Measurements from ENCODE around the gene MUC2.

MUC2 gene

DNA sequence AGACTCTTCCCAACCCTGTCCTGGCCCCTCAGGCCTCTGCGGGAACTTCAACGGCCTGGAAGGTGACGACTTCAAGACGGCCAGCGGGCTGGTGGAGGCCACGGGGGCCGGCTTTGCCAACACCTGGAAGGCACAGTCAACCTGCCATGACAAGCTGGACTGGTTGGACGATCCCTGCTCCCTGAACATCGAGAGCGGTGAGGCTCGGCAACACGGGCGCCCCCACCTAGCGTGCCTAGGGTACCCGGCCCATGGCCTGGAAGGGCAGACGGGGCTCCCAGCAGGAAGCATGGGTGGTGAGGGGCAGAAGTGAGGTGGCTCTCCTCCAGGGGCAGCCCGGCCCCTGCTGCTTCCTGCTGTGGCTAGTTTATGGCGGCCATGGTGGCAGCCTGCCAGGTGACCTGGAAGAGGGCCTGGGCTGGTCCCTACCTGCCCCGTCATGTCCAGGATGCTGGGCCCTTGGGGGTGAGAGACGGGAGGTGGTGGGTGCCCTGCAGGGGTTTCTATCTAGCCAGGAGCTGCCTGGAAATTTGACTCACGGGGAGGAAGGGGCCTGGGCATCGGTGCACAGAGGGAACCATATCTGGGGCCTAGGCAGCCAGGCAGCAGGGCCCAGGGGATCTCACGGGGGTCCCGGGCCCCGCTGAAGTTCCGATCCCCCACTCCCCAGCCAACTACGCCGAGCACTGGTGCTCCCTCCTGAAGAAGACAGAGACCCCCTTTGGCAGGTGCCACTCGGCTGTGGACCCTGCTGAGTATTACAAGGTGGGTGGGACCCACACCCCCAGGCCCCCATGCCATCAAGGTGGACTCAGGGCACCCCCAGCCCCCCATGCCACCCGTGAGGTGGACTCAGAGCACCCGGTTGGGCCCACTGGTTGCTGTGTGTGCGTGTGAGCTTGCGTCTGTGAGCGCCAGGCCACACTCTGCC lies 9.2 kb downstream of the MUC2 start:
- no peak for DNase-seq (ENCODE audit: low read depth in 1 of 2, low spot score in 1 of 2)
- TF ChIP-seq, protein P1, sequence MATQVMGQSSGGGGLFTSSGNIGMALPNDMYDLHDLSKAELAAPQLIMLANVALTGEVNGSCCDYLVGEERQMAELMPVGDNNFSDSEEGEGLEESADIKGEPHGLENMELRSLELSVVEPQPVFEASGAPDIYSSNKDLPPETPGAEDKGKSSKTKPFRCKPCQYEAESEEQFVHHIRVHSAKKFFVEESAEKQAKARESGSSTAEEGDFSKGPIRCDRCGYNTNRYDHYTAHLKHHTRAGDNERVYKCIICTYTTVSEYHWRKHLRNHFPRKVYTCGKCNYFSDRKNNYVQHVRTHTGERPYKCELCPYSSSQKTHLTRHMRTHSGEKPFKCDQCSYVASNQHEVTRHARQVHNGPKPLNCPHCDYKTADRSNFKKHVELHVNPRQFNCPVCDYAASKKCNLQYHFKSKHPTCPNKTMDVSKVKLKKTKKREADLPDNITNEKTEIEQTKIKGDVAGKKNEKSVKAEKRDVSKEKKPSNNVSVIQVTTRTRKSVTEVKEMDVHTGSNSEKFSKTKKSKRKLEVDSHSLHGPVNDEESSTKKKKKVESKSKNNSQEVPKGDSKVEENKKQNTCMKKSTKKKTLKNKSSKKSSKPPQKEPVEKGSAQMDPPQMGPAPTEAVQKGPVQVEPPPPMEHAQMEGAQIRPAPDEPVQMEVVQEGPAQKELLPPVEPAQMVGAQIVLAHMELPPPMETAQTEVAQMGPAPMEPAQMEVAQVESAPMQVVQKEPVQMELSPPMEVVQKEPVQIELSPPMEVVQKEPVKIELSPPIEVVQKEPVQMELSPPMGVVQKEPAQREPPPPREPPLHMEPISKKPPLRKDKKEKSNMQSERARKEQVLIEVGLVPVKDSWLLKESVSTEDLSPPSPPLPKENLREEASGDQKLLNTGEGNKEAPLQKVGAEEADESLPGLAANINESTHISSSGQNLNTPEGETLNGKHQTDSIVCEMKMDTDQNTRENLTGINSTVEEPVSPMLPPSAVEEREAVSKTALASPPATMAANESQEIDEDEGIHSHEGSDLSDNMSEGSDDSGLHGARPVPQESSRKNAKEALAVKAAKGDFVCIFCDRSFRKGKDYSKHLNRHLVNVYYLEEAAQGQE (IDR thresholded peaks at IDR 0.05; ENCODE audit: insufficient replicate concordance, low read depth), result no peak
- TF ChIP-seq POLR2AphosphoS5 (IDR thresholded peaks at IDR 0.05; ENCODE audit: low read depth) (no peak), GABPA (IDR thresholded peaks at IDR 0.05; ENCODE audit: low read depth) (no peak), SPI1 (IDR thresholded peaks at IDR 0.05; ENCODE audit: borderline replicate concordance, low read depth) (no peak)
- TF ChIP-seq, protein P2, sequence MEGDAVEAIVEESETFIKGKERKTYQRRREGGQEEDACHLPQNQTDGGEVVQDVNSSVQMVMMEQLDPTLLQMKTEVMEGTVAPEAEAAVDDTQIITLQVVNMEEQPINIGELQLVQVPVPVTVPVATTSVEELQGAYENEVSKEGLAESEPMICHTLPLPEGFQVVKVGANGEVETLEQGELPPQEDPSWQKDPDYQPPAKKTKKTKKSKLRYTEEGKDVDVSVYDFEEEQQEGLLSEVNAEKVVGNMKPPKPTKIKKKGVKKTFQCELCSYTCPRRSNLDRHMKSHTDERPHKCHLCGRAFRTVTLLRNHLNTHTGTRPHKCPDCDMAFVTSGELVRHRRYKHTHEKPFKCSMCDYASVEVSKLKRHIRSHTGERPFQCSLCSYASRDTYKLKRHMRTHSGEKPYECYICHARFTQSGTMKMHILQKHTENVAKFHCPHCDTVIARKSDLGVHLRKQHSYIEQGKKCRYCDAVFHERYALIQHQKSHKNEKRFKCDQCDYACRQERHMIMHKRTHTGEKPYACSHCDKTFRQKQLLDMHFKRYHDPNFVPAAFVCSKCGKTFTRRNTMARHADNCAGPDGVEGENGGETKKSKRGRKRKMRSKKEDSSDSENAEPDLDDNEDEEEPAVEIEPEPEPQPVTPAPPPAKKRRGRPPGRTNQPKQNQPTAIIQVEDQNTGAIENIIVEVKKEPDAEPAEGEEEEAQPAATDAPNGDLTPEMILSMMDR (IDR thresholded peaks at IDR 0.05; ENCODE audit: insufficient read depth, low read length), result no peak
- Histone ChIP-seq H3K27me3 (ENCODE audit: insufficient read depth, poor library complexity, severe bottlenecking) (no peaks in the 10 kb centered on the region), H3K27ac (replicated peaks) (no peak overlapping the region), H3K4me3 (replicated peaks; ENCODE audit: insufficient read depth, low read length) (no peak overlapping the region)

DNA sequence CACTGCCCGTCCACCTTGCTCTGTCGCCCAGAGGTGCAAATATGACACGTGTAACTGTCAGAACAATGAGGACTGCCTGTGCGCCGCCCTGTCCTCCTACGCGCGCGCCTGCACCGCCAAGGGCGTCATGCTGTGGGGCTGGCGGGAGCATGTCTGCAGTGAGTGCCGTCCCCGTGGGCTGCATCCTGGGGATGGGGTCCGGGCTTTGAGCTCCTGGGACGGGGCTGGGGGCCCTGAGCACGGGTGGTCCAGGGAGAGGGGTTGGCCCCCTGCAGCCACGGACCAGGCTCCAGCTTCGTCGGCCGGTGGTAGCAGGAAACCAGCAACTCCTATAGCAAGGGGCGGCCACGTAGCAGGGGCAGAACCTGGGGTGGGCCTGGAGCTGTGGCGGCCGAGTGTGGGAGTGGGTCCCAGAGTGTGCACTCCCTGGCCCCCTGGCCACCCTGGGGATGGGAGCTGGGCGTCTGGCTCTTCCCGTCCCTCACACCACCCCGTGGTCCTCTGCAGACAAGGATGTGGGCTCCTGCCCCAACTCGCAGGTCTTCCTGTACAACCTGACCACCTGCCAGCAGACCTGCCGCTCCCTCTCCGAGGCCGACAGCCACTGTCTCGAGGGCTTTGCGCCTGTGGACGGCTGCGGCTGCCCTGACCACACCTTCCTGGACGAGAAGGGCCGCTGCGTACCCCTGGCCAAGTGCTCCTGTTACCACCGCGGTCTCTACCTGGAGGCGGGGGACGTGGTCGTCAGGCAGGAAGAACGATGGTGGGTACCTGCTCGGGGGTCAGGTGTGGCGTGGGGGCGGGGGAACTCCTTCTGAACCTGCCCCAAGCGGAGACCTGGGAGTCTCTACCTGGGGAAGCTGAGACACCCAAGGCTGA lies 10.1 kb downstream of the MUC2 start:
- no peak for DNase-seq (ENCODE audit: low read depth in 1 of 2, low spot score in 1 of 2)
- Histone ChIP-seq H3K27ac (replicated peaks) (no peak overlapping the region), H3K27me3 (ENCODE audit: insufficient read depth, poor library complexity, severe bottlenecking) (no peaks in the 10 kb centered on the region), H3K4me3 (replicated peaks; ENCODE audit: insufficient read depth, low read length) (no peak overlapping the region)
- TF ChIP-seq POLR2AphosphoS5 (IDR thresholded peaks at IDR 0.05; ENCODE audit: low read depth) (no peak), GABPA (IDR thresholded peaks at IDR 0.05; ENCODE audit: low read depth) (no peak), SPI1 (IDR thresholded peaks at IDR 0.05; ENCODE audit: borderline replicate concordance, low read depth) (no peak)
- TF ChIP-seq, protein P2 (IDR thresholded peaks at IDR 0.05; ENCODE audit: insufficient read depth, low read length), result no peak
- TF ChIP-seq, protein P1 (IDR thresholded peaks at IDR 0.05; ENCODE audit: insufficient replicate concordance, low read depth), result no peak

DNA sequence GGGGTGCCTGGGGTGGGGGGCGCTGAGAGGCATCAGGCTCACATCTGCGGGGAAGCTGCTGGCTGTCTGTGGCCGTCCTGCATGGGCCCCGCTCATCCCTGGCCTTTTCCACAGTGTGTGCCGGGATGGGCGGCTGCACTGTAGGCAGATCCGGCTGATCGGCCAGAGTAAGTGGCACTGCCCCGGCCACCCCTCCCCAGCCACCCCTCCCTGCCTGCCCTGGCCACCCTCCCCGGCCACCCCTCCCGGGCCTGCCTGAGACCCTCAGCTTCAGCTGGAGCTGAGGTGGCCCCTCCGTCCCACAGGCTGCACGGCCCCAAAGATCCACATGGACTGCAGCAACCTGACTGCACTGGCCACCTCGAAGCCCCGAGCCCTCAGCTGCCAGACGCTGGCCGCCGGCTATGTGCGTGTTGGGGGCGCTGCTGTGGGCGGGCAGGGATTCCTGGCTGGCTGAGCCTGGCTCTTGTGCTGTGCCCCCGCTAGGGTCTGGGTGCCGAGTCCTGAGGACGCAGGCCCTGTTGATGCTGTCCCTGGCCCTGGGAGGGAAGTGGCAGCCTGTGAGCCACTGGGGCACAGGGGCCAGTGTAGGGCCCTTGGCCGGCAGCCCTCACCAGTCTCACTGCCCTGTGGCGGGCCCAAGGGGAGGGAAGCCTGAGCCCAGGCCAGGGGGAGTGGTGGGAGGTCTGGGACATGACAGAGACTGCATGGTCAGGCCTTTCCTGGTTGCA lies 10.9 kb downstream of the MUC2 start:
- Histone ChIP-seq H3K4me3 (replicated peaks; ENCODE audit: insufficient read depth, low read length) (no peak overlapping the region), H3K27ac (replicated peaks) (no peak overlapping the region), H3K27me3 (ENCODE audit: insufficient read depth, poor library complexity, severe bottlenecking) (no peaks in the 10 kb centered on the region)
- TF ChIP-seq, protein P1 (IDR thresholded peaks at IDR 0.05; ENCODE audit: insufficient replicate concordance, low read depth), result no peak
- TF ChIP-seq SPI1 (IDR thresholded peaks at IDR 0.05; ENCODE audit: borderline replicate concordance, low read depth) (no peak), POLR2AphosphoS5 (IDR thresholded peaks at IDR 0.05; ENCODE audit: low read depth) (no peak)
- TF ChIP-seq, protein P2 (IDR thresholded peaks at IDR 0.05; ENCODE audit: insufficient read depth, low read length), result no peak
- no peak for DNase-seq (ENCODE audit: low read depth in 1 of 2, low spot score in 1 of 2)
